NCI-H82 treated with DMSO at 0.1 percent for 48 hours (cell line): ENCODE measurements around the gene NAP1L1.

Experiments
- DNase-seq: peaks from one replicate; lab custom pipeline; 2025; ENCODE audit not compliant: unreplicated experiment; lab: John Stamatoyannopoulos, UW

The NAP1L1 gene

DNA sequence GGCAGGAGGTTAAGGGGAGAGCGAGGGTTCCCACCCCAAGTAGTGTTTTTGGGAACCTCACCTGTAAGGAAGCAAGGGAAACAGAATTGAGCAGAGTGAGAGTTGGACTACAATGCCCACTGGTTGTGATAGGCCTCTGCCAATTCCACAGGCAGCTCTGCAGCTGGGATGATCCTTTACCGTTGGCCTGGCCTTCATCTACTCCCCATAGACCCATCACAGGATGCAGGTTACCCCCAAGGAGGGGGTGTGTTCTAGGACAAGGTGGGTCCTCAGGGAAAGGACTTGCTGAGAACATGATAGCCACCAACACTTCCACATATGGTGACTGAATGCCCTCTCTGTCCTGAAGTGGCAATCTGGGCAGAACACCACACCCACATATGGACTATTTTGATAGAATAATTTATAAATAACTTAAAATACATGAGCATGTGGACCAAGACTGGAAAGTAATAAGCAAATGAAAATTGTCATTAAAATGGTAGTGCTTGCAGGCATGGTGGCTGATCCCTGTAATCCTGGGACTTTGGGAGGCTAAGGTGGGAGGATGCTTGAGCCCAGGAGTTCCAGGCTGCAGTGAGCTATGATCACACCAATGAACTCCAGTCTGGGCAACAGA lies 61.3 kb downstream of the NAP1L1 start:
- no peak for DNase-seq

DNA sequence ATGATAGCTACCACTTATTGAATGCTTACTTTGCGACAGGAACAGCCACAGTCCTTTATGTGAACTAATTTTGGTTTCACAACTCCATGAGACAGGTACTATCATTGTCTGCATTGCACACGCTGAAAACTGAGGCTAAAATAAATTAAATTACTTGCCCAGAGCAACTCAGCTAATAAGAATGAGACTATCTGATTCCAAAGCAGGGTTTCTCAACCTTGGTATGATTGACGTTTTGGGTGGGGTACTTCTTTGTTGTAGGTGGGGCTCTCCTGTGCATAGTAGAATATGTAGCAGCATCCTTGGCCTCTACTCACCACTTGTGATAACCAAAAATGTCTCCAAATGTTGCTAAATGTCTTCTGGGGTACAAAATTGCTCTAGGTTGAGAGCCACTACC lies 62.0 kb downstream of the NAP1L1 start:
- no peak for DNase-seq

DNA sequence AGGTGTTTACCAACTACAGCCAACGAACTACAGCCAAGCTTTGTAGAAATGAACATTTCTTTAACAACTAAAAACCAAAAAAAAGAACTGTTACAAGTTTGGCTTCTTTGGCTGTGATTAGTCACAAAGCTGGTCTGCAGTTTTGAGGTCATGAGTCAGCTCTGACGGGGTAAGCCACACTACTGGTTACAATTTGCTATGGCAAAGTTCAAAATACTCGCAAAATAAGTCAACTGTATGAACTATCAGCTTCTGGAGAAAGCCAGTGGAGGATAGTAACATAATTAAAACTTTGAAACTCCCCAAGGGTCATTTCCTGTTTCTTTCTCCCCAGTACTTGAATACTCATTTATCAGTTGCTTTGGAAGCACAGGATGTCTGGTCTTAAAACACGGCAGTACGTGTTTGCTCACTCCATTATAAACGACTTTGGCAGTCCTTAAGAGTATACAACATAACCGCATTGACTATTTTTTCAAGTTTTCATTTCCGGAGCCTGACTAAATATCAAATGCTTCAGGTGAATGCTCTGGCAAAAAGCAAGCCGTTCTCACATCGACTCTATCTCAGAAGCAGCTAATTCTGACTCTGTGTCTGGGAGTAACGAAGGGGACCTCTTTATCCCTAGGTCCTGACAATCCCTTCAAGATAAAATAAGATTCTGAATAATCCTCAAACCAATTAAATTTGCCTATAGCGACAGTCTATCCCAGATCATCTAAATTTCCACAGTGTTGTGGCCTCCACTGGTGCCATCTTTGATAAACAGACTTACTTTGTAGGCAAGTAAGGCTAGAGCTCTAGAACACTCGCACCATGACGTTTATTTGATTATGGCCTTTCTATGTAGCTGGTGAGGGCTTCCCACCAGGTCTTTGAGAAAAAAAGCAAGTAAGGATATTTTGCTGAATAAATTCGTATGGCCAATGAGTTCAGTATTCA lies 63.5 kb downstream of the NAP1L1 start:
- no peak for DNase-seq

DNA sequence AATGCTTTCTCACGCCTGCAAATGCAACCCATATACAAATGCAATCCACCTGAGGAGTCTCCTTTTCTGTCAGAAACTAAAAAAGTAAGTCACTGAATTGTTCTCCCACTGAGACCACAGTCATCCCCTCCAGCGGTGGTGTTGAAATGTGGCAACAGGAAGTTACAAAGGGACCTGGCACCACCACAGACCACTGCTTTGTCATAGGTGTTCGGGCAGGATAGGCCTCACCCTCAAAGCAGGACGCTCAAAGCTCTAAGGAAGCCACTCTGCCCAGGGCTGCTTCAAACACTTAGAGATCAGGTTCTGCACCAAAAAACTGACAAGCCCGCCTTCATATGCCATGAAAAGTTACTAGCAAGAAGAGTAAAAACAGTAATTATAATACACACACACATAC lies 64.2 kb downstream of the NAP1L1 start:
- no peak for DNase-seq

DNA sequence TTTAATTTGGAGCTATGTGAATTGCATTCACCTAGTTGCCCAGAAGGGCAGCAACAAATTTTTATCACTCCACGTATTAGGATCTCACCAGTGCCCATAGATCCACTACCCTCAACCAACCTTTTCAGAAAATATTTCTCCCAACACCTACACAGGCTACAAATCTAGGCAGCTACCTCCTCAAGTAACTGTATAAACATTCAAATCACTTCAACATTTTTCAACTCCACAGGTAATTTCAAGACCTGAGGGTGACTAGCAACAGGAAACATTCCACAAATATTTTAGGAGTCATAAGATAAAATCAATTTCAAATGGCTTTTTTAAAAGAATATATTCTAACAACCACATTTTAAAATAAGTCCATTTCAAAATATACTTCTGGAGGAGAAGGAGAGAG lies 65.8 kb downstream of the NAP1L1 start:
- no peak for DNase-seq

DNA sequence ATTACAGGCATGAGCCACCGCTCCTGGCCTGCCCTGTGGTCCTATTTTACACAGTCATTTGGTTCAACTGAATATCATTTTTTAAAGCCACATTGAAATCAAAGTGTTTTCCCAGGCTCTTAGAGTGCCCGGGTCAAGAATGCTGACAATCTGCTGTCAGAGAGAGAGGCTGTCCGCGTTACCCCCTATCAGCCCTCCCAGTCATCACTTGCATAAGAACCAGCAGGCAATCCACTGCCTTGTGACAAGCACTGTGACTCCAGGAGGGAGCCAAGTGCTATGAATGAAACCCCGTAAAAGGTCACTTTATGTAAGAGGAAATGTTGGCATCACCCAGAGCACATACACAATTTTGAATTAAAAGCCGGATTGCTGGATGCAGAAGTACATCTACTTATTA lies 66.4 kb downstream of the NAP1L1 start:
- DNase-seq, result no peak

DNA sequence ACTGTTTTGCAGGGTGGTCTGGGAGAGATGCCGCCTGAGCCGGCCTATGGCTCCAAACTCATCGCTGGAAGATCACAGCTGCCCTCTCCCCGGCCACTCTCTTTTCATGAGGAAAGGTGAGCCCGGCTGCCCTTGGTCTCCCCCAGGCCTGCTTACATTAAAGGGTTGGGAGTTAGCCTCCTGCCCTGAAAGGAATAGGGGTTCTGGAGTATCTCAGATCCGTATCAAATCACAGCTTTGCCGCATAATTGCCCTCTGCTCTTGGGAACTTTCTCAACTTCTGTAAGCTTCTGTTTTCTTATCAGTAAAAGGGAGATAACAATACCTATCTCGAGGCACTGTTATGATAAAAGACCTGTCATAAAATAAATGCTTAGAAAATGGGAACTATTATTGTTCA lies 70.5 kb downstream of the NAP1L1 start:
- no peak for DNase-seq

DNA sequence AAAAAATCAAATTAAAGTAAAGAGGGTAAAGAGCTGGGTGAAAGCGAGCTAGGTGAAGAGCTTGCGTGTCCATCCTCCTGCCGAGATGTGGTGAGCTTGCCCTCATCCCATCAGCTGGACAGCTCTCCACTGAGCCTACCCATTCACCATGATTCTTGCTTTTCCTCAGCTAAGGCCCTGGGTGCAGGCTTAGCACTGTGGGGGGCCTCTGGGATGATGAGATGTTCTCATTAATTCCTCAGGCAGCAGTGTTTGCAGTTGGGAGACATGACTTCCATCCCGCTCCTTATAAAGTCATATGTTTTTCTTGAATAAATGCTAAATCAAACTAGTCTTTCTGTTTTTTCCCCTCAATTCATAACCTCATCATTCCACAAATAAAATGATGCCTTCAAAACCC lies 70.9 kb downstream of the NAP1L1 start:
- no peak for DNase-seq

DNA sequence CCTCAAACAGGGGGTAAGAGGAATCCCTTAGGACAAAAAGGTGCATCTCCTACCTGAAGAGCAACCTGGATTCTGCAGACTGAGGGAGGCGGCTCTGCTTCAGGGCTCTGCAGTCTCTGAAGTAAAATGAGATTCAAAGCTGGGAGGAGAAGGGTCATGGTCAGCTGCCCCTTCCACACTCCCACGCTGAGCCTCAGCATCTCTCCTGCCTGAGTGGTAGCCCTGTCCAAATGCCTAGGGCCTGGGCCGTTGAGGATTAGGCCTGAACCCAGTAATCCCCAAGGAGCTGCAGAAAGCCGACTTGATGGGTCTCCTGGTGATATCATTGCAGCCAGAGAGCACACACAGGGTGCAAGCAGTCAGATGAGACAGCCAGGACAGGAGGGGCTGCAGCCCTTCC lies 71.8 kb downstream of the NAP1L1 start:
- no peak for DNase-seq

DNA sequence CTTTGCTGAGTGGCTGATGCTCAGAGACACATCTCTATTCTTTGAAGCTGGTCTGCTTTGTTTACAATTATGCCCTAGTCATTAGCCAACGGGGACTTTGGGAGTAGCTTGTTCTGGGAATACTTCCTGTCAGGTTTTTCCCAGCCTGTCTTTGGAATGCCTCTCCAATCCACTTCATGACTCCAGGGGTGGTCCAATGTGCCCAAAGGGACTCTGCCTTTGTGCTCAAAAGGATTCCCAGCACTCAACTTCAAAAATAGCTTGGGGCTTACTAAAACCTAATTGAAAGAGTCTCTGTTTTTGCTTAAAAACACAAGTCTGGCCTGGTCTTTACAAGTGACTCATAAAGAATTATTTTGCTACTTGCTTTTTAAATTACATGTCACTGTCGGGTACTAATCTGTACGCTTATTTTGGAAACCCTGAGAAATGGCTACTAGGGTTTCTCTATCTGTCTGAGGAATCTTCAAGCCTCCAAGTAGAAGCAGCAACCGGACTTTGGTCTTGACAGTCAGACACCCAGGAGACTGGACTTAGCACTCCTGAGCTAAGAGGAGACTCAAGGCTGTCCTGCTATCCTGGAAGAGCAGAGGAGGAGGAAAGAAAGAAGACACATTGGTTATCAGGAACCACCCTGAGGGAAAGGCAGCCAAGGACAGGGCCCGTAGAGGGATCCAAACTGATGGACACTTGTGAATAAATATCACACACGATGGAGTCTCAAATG lies 73.6 kb downstream of the NAP1L1 start:
- no peak for DNase-seq

DNA sequence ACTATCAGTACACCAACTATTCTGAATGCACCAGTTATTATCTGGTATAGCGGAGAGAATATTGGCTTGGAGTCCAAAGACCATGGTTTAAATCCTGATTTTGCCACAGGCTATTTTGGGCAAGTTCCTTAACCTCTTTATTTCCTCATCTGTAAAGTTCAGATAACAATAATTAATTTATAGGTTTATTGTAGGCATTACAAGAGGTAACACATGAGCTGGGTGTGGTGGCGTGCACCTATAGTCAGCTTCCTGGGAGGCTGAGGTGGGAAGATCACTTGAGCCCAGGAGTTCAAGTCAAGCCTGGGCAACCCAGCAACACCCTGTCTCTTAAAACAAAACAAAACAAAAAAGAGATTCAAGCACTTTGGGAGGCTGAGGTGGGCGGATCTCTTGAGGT lies 76.1 kb downstream of the NAP1L1 start:
- DNase-seq, result no peak

DNA sequence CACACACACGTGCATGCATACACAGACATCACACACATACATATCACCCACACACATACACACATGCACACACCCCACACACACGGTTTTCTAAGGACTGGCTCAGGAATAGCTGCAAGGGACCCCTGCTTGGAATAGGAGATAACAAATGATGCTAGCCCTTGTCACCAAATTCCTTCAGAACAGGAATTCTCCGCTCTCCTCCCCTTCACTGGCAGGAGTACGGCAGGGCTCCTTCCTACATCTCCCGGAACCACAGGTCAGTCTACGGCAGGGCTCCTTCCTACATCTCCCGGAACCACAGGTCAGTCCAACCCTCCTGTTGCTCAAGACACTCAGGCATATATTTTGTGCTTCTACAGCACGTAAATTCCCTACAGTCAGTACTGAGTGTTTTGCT lies 76.8 kb downstream of the NAP1L1 start:
- no peak for DNase-seq

DNA sequence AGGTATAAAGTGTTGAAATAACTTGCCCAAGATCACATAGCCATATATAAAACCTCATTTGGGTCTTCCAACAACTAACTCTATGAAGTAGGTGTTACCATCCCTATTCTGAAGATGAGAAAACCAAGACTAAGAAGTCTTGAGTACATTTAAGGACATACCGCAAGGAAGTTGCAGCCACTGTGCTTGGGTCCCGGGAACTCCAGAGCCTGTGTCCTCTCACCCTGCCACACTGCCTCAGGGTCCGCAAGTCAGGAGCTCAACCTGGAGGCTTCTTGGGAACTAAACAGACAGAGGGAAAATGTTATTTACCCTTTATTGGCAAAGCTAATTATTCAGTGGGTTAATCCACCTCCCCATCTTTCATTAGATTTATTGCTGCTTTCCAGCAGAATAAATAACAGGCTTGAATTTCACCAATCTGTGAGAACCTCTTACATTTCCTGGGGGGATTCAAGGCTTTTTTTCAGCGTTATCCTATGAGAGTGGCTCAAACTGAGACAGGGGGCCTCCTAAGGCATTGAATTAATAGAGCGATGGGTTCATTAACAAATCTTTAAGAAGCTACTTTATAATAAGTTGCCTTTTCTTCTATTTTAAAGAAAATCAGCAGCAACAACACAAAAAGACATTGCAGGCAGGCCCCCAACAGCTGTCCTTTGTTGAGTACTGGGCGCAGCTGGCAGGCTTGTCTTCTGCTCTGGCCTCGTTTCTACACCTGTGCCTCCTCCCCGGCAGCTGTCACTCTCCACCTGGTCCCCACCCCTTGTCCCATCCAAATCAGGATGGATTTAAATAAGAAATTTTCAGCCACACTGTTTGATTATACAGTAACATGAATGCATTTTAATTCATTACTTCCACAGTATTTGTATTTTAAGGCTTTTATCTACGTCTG lies 78.2 kb downstream of the NAP1L1 start:
- DNase-seq, result no peak

DNA sequence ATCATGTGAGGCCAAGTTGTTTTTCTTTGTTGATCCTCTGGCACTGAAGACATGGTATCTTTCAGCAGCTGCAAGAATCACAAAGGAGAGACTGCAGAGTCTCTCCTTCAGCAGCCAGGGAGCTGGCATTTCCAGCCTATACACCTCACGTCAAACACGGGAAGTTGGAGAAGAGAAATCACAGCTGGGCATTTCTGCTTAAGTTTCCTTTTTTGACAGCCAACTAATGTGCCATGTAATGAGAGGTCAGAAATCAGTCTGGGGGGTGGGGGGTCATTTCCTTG lies 81.2 kb downstream of the NAP1L1 start:
- no peak for DNase-seq

DNA sequence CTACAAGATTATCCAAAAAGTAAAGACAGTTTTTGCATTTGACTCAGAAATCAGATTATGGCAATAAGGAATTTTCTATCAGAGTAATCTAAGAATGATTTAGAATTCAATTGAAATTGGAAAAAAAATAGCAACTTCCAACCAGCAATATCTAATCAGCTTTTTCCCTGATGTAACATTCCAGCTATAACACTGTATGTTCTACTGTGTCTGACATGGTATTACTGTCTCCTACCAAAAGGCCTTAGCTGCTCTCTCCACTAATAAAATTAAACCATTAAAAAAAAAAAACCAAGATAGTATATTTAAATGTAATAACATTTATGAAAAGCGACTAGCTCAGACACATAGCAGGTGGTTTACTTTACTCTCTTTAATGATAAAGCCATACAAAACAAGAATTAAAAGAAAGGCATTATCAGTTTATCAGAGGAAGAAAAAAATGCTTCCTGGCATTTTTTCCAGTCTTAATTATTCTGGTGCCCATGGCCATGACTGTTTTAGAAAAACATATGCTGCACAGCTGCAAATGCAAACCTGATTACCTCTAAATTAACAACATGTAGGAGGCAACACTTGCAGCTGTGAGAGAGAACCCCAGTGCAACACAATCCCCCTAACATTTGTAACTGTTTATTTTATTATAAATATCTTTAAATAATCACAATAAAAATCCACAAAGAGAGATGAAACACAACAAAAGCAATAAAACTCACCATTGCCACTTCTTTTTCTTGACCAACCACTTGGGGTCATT lies 81.7 kb downstream of the NAP1L1 start:
- no peak for DNase-seq

DNA sequence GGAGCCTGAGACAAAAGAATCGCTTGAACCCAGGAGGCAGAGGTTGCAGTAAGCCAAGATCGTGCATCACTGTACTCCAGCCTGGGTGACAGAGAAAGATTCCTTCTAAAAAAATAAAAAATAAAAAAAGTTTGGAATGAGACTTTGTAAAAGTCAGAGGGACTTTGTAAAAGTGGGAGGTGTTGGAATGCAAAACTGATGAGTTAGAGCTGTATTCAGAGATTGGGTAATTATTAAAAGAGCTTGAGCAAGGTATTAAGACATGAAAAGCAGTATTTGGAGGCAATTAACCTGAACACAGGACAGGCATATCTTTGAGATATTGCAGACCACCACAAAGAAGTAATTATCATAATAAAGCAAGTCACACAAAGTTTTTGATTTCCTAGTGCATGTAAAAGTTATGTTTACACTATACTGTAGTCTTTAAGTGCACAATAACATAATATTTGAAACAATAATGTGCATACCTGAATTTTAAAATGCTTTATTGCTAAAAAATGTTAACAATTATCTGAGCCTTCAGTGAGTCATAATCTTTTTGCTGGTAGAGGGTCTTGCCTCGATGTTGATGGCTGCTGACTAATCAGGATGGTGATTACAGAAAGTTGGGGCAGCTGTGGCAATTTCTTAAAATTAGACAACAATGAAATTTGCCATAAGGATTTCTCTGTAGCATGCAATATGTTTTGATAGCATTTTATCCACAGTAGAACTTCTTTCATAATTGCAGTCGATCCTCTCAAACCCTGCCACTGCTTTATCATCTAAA lies 86.0 kb downstream of the NAP1L1 start:
- no peak for DNase-seq

DNA sequence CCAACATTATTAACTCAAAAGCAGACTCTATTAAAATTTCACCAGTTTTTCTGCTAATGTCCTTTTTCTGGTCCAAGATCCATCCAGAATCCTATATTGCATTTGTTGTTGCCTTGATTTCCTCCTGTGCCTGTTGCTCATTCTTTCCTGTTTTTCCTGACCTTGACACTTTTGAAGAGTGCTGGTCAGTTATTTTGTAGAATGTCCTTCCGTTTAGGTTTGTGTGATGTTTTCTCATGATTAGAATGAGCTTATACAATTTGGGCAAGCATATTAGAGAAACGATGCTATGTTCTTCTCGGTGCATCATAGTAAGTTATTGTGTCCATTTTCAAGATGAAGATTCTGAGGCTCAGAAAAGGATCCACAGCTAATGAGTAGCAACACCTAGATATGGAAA lies 86.8 kb downstream of the NAP1L1 start:
- no peak for DNase-seq

DNA sequence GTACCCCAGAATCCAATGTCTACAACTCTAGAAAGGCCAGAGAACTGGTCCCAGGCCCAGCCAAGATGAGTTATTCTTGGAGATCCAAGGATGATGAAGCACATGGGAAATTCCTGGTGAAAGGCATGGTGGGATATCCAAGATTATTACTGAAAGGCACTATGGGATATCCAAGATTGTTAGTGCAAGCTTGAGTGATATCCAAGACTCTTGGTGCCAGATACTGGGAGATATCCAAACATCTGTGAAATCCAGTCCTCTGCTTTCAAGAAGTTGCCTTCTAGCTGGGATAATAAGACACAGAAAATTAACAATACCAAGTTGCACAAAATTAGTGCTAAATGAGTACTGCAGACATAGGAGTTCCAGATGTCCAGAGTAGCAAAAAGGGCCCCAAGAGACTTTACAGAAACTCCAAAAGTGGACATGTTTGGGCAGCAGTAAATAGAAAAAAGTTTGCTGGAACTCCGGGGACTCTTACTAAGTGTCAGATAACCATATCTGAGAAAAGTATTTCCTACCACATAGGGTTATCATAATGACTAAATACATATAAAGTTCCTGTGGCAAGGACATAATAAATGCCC lies 87.5 kb downstream of the NAP1L1 start:
- DNase-seq, result no peak

DNA sequence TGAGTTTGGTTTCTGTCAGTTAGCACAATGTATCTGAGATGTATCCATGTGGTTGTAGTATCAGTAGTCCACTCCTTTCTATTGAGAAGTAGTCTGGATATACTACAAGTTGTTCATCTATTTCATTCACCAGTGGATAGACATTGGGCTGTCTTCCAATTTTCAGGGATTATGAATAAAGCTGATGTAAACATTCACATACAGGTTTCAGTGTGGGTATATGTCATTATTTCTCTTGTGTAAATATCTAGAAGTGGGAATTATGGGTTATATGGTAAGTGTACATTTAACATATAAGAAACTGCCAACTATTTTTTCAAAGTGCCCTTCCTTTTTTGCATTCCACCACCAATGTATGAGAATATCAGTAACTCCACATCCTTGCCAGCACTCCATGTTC lies 88.8 kb downstream of the NAP1L1 start:
- no peak for DNase-seq
